H1 (cell line): Measurements from ENCODE around the gene KANSL3. TPM values are rescaled to one million over a fixed set of nuclear protein-coding genes. Genes with fewer than 3 reads are reported as not detected.

Source experiments
- CTCF ChIA-PET: fragments of 300-600 bp; sonication (Branson Sonifier 250); formaldehyde crosslinking; loops from one replicate; lab custom pipeline; 2021; ENCODE audit not compliant: partially characterized antibody; lab: Charles Lee
- POLR2A ChIA-PET: fragments of 300-600 bp; sonication (Branson Sonifier 250); formaldehyde crosslinking; loops from one replicate; lab custom pipeline; 2021; ENCODE audit warnings: inconsistent platforms; ENCODE audit not compliant: partially characterized antibody; lab: Charles Lee
- DNase-seq, 2 experiments: peaks; one replicate each; pipeline versions ENCODE4 v3.0.0 to v3.0.0-alpha.2; 2010 to 2022; ENCODE audit warnings: low spot score in 2 of 2, low read depth in 1 of 2, mixed read lengths in 1 of 2
- FAIRE-seq: peaks from 2 replicates; lab custom pipeline; 2011; peaks lifted over from hg19 to GRCh38; lab: Jason Lieb, UNC
- H2AFZ ChIP-seq: 2 replicates; pipeline ENCODE4 v1.8.1; 2012; ENCODE audit warnings: low read length, inconsistent platforms
- H2AK5ac ChIP-seq: 2 replicates; pipeline ENCODE4 v1.6.1; 2013; ENCODE audit warnings: low read depth, low read length
- H2BK120ac ChIP-seq: replicated peaks from 2 replicates; pipeline ENCODE3; 2013; ENCODE audit warnings: low read depth, low read length, inconsistent platforms
- H2BK12ac ChIP-seq: 2 replicates; pipeline ENCODE4 v1.6.1; 2013; ENCODE audit warnings: low read depth, low read length
- H2BK15ac ChIP-seq: 2 replicates; pipeline ENCODE4 v1.6.1; 2013; ENCODE audit warnings: low read length
- H2BK20ac ChIP-seq: 2 replicates; pipeline ENCODE4 v1.6.1; 2013; ENCODE audit warnings: low read length
- H2BK5ac ChIP-seq: 2 replicates; pipeline ENCODE4 v1.6.1; 2013; ENCODE audit warnings: low read depth, low read length
- H3K14ac ChIP-seq: 2 replicates; pipeline ENCODE4 v1.6.1; 2013; ENCODE audit warnings: inconsistent platforms; ENCODE audit not compliant: insufficient read length
- H3K18ac ChIP-seq: 2 replicates; pipeline ENCODE4 v1.6.1; 2013; ENCODE audit warnings: low read length; ENCODE audit errors: extremely low read depth
- H3K23ac ChIP-seq: 2 replicates; pipeline ENCODE4 v1.6.1; 2013; ENCODE audit warnings: inconsistent platforms; ENCODE audit not compliant: insufficient read length
- H3K23me2 ChIP-seq: 2 replicates; pipeline ENCODE4 v1.6.1; 2013; ENCODE audit warnings: low read depth, low read length
- H3K27ac ChIP-seq: 2 replicates; pipeline ENCODE4 v1.6.1; 2011; ENCODE audit warnings: low read depth, low read length, inconsistent platforms
- H3K27me3 ChIP-seq, 4 experiments: replicated peaks in 1 of 4; 1 replicate in 1 of 4; 2 replicates in 3 of 4; pipeline versions ENCODE4 v1.6.1 to v1.8.1; 2011 to 2013; ENCODE audit warnings: low read length in 3 of 4, mild to moderate bottlenecking in 3 of 4, inconsistent platforms in 2 of 4, mixed read lengths in 2 of 4, moderate library complexity in 1 of 4; ENCODE audit not compliant: control insufficient read depth in 3 of 4, insufficient read depth in 3 of 4; ENCODE audit errors: extremely low read depth in 1 of 4
- H3K36me3 ChIP-seq, 4 experiments: 2 replicates each; pipeline versions ENCODE4 v1.6.1 to v1.8.1; 2011 to 2013; ENCODE audit warnings: mild to moderate bottlenecking in 4 of 4, low read length in 3 of 4, moderate library complexity in 2 of 4, control low read depth in 1 of 4, inconsistent platforms in 1 of 4; ENCODE audit not compliant: insufficient read depth in 4 of 4, control insufficient read depth in 2 of 4
- H3K4ac ChIP-seq: replicated peaks from 2 replicates; pipeline ENCODE3; 2013; ENCODE audit warnings: low read length, low read depth, mixed read lengths, inconsistent platforms; ENCODE audit not compliant: insufficient read length
- H3K4me1 ChIP-seq, 4 experiments: replicated peaks in 1 of 4; 1 replicate in 1 of 4; 2 replicates in 3 of 4; pipeline versions ENCODE4 v1.6.1 to v1.8.1; 2011 to 2013; ENCODE audit warnings: low read length in 3 of 4, inconsistent platforms in 2 of 4, mixed read lengths in 1 of 4; ENCODE audit not compliant: insufficient read depth in 4 of 4, control insufficient read depth in 3 of 4
- H3K4me2 ChIP-seq, 2 experiments: 2 replicates each; pipeline versions ENCODE4 v1.6.1 to v1.8.1; 2011 to 2013; ENCODE audit warnings: low read depth in 2 of 2, low read length in 2 of 2, control low read depth in 1 of 2, inconsistent platforms in 1 of 2, mild to moderate bottlenecking in 1 of 2; ENCODE audit not compliant: insufficient read depth in 1 of 2
- H3K4me3 ChIP-seq, 4 experiments: fragments of 200-600, 300-600 bp in 1 of 4; sonication (generic), shearing (Covaris generic), sonication (Bioruptor Twin) in 1 of 4; 2 replicates each; pipeline versions ENCODE4 v1.5.1 to v1.8.1; 2011 to 2016; ENCODE audit warnings: low read length in 4 of 4, low read depth in 3 of 4, control low read depth in 2 of 4, inconsistent platforms in 2 of 4, mild to moderate bottlenecking in 2 of 4, mixed read lengths in 1 of 4, moderate library complexity in 1 of 4; ENCODE audit not compliant: insufficient read depth in 2 of 4; ENCODE audit errors: extremely low read depth in 1 of 4
- H3K56ac ChIP-seq: replicated peaks from 2 replicates; pipeline ENCODE3; 2013; ENCODE audit warnings: low read depth, mild to moderate bottlenecking, mixed read lengths, low read length, inconsistent platforms; ENCODE audit not compliant: insufficient read length
- H3K79me1 ChIP-seq: 2 replicates; pipeline ENCODE4 v1.6.1; 2013; ENCODE audit warnings: low read depth, low read length, control low read depth
- H3K79me2 ChIP-seq, 2 experiments: 2 replicates each; pipeline versions ENCODE4 v1.6.1 to v1.8.1; 2012 to 2013; ENCODE audit warnings: low read length in 2 of 2, mild to moderate bottlenecking in 2 of 2, inconsistent platforms in 1 of 2; ENCODE audit not compliant: insufficient read depth in 2 of 2, control insufficient read depth in 1 of 2
- H3K9ac ChIP-seq, 4 experiments: replicated peaks in 1 of 4; 1 replicate in 1 of 4; 2 replicates in 3 of 4; pipeline versions ENCODE4 v1.6.1 to v1.8.1; 2011 to 2013; ENCODE audit warnings: low read depth in 3 of 4, low read length in 3 of 4, control low read depth in 2 of 4, mild to moderate bottlenecking in 2 of 4, moderate library complexity in 2 of 4, inconsistent platforms in 1 of 4; ENCODE audit errors: extremely low read depth in 1 of 4
- H3K9me3 ChIP-seq, 2 experiments: 2 replicates each; pipeline versions ENCODE4 v1.6.1 to v1.8.1; 2012 to 2013; ENCODE audit warnings: mild to moderate bottlenecking in 2 of 2, moderate library complexity in 2 of 2, control low read depth in 1 of 2, inconsistent platforms in 1 of 2, low read depth in 1 of 2, low read length in 1 of 2, mixed read lengths in 1 of 2; ENCODE audit not compliant: insufficient read depth in 2 of 2
- H4K20me1 ChIP-seq, 2 experiments: replicated peaks in 1 of 2; 2 replicates each; pipeline versions ENCODE3 to v1.8.1; 2011 to 2013; ENCODE audit warnings: inconsistent platforms in 2 of 2, low read length in 2 of 2, mild to moderate bottlenecking in 1 of 2; ENCODE audit not compliant: insufficient read depth in 2 of 2, control insufficient read depth in 1 of 2
- H4K5ac ChIP-seq: 2 replicates; pipeline ENCODE4 v1.6.1; 2013; ENCODE audit warnings: low read length, low read depth, mixed read lengths, inconsistent platforms; ENCODE audit not compliant: insufficient read length
- H4K8ac ChIP-seq: 2 replicates; pipeline ENCODE4 v1.8.0; 2013; ENCODE audit warnings: mild to moderate bottlenecking, moderate library complexity, low read length, inconsistent platforms; ENCODE audit not compliant: insufficient read depth; ENCODE audit errors: extremely low read depth
- H4K91ac ChIP-seq: replicated peaks from 2 replicates; pipeline ENCODE3; 2013; ENCODE audit warnings: low read length, mixed read lengths, inconsistent platforms; ENCODE audit not compliant: insufficient read length
- BACH1 ChIP-seq: IDR thresholded peaks from 2 replicates; pipeline ENCODE4 v1.6.1; 2012; ENCODE audit warnings: low read length, improper control_type of control experiment
- CHD1 ChIP-seq: IDR thresholded peaks from 2 replicates; pipeline ENCODE4 v1.6.1; 2012; ENCODE audit warnings: low read depth, low read length, improper control_type of control experiment
- RAD21 ChIP-seq, 2 experiments: IDR thresholded peaks in 1 of 2; conservative IDR thresholded peaks in 1 of 2; 2 replicates each; pipeline ENCODE4 v1.6.1; 2011; ENCODE audit warnings: low read depth in 2 of 2, low read length in 2 of 2, improper control_type of control experiment in 1 of 2, inconsistent platforms in 1 of 2, mild to moderate bottlenecking in 1 of 2, moderate library complexity in 1 of 2
- SP1 ChIP-seq: IDR thresholded peaks from 2 replicates; pipeline ENCODE4 v1.6.1; 2011; ENCODE audit warnings: low read depth, low read length
- WGBS, 2 experiments: shearing (Covaris generic) in 1 of 2; methylation state at CpG; one replicate each; pipeline versions ENCODE4 v1.1.6 to v1.1.7; 2013 to 2015; ENCODE audit warnings: low lambda C conversion rate in 2 of 2, mixed read lengths in 2 of 2, inconsistent platforms in 1 of 2, low coverage in 1 of 2, missing lambda C conversion rate in 1 of 2; ENCODE audit not compliant: insufficient replicate concordance in 2 of 2, insufficient coverage in 1 of 2, insufficient read length in 1 of 2; ENCODE audit errors: extremely low coverage in 1 of 2, missing lambda C conversion rate in 1 of 2; 5-methylcytosine and 5-hydroxymethylcytosine counted together
- polyA plus RNA-seq, 7 experiments: library from polyadenylated mRNA; depleted of rRNA in 3 of 7; stranded (reverse) in 5 of 7; unstranded in 2 of 7; fragments of >200 nt in 5 of 7; fragments of 200-250 nt in 2 of 7; gene quantifications; 1 replicate in 5 of 7; 2 replicates in 1 of 7; 4 replicates in 1 of 7; pipeline versions ENCODE4 v1.2.1 to v1.2.3, GENCODE V29; 2011 to 2013; ENCODE audit warnings: missing spikeins in 2 of 7, mixed read lengths in 2 of 7
- total RNA-seq: library from RNA; stranded (reverse); fragmentation: NEBNext Ultra II Directional; extraction: Animal tissue kit (Norgen Biotek cat#: 25700); gene quantifications from 2 replicates; pipeline ENCODE4 v1.2.1, GENCODE V29; 2021
- TF ChIP-seq, protein P1 (sequence below), 3 experiments: IDR thresholded peaks; 1 replicate in 2 of 3; 2 replicates in 1 of 3; pipeline versions ENCODE4 v1.5.1 to v1.6.1; 2011; ENCODE audit warnings: low read length in 3 of 3, mild to moderate bottlenecking in 3 of 3, inconsistent platforms in 2 of 3, low read depth in 1 of 3, moderate library complexity in 1 of 3; ENCODE audit not compliant: insufficient read depth in 1 of 3; ENCODE audit errors: control extremely low read depth in 1 of 3
- TF ChIP-seq, protein P2 (sequence below): IDR thresholded peaks from 2 replicates; pipeline ENCODE4 v1.6.1; 2011; ENCODE audit warnings: low read depth, mild to moderate bottlenecking, low read length; ENCODE audit not compliant: insufficient read depth

Gene KANSL3
- total and polyA plus RNA-seq, 2 of the 8 experiments (the other 6 are each of a cell fraction or from before 2014, with no cell fraction given): 19.8 to 31.4 TPM

DNA sequence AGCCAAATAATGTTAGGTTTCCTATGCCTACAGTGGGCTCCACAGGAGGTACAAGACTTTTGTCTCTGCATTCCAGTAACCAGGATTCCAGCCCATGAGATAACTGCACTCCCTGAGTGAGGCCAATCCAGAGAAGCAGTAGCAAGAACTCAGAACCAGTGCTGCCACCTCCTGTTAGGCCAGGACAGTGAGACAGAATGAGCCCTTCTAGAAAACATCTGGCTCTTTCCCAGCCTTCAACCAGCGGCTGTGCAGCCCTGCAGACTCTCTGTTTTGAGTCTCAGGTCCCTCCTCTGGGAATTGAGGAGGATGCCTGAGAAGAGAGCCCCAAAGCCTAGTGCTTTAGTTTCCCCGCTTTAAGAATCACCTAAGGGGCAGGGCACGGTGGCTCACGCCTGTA is 57.3 kb downstream of the KANSL3 start:
- H2AK5ac ChIP-seq: no peak overlapping the region
- no peak overlapping the region for H3K4me3 ChIP-seq
- no peak overlapping the region for H3K9ac ChIP-seq
- H2AFZ ChIP-seq: no peak overlapping the region
- CTCF ChIA-PET: interaction anchor here (0.6 to 2.1 kb wide), 5 partner anchors 11 to 30 kb away, joined by 3 to 7 read pairs (median 3); no protein-coding TSS in a partner anchor
- H3K79me1 ChIP-seq: no peaks in the 10 kb centered on the region
- H2BK20ac ChIP-seq: no peak overlapping the region
- peak overlapping the region; percentile 23; the same call in 1 of the 2 replicates for H4K8ac ChIP-seq
- H3K4ac ChIP-seq: no peak overlapping the region
- H3K14ac ChIP-seq: no peak overlapping the region
- H2BK120ac ChIP-seq: no peak overlapping the region
- no peak overlapping the region for H3K27ac ChIP-seq
- H3K27me3 ChIP-seq: no peaks in the 10 kb centered on the region
- no peaks in the 10 kb centered on the region for H4K20me1 ChIP-seq
- no peaks in the 10 kb centered on the region for H3K23me2 ChIP-seq
- no peak overlapping the region for H3K56ac ChIP-seq
- no peak for FAIRE-seq
- no peak overlapping the region for H3K4me2 ChIP-seq
- no peak overlapping the region for H2BK15ac ChIP-seq
- no peaks in the 10 kb centered on the region for H3K36me3 ChIP-seq
- POLR2A ChIA-PET: no interaction called here
- no peaks in the 10 kb centered on the region for H3K79me2 ChIP-seq
- H2BK5ac ChIP-seq: no peak overlapping the region
- TF ChIP-seq, protein P1, sequence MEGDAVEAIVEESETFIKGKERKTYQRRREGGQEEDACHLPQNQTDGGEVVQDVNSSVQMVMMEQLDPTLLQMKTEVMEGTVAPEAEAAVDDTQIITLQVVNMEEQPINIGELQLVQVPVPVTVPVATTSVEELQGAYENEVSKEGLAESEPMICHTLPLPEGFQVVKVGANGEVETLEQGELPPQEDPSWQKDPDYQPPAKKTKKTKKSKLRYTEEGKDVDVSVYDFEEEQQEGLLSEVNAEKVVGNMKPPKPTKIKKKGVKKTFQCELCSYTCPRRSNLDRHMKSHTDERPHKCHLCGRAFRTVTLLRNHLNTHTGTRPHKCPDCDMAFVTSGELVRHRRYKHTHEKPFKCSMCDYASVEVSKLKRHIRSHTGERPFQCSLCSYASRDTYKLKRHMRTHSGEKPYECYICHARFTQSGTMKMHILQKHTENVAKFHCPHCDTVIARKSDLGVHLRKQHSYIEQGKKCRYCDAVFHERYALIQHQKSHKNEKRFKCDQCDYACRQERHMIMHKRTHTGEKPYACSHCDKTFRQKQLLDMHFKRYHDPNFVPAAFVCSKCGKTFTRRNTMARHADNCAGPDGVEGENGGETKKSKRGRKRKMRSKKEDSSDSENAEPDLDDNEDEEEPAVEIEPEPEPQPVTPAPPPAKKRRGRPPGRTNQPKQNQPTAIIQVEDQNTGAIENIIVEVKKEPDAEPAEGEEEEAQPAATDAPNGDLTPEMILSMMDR (IDR thresholded peaks at IDR 0.05; ENCODE audit: control extremely low read depth in 1 of 3, insufficient read depth in 1 of 3, low read depth in 1 of 3, low read length in 3 of 3): peak; percentile 12 to 31 (median 12); a peak in 3 of 4 replicates
- TF ChIP-seq CHD1 (no peak), RAD21 (IDR thresholded peaks at IDR 0.05 in 1 of 2, conservative IDR thresholded peaks at IDR 0.05 in 1 of 2; ENCODE audit: low read depth in 2 of 2, low read length in 2 of 2) (peak; percentile 25 to 44; a peak in 3 of 4 replicates), SP1 (no peak), BACH1 (no peak)
- TF ChIP-seq, protein P2, sequence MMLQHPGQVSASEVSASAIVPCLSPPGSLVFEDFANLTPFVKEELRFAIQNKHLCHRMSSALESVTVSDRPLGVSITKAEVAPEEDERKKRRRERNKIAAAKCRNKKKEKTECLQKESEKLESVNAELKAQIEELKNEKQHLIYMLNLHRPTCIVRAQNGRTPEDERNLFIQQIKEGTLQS: no peak
- TF ChIP-seq, all 59 proteins: peak for 2
- WGBS, 2 experiments: 95% methylated on average over 4 of the region's 4 CpGs; no CpG with 5 or more reads in 1 of the 2 experiments
- no peak overlapping the region for H4K91ac ChIP-seq
- H4K5ac ChIP-seq: no peak overlapping the region
- no peak overlapping the region for H3K18ac ChIP-seq
- H2BK12ac ChIP-seq: no peak overlapping the region
- H3K4me1 ChIP-seq: no peaks in the 10 kb centered on the region
- H3K23ac ChIP-seq: no peak overlapping the region
- no peaks in the 10 kb centered on the region for H3K9me3 ChIP-seq
- no peak for DNase-seq
